Stimulated activated CD4-positive, alpha-beta T cell treated with anti-CD3 and anti-CD28 coated beads, TNF-alpha, amount 100 ng/mL, for 1 hour (primary cell): ENCODE results near the gene PRKCA.
"Not testable (repeated sequence)": the region's sequence is repeated elsewhere in the genome, so short reads cannot be mapped to it uniquely, and the experiment has no call there.

Source experiments
- DNase-seq, 3 donors: peaks; one replicate each; pipeline ENCODE4 v3.0.0-alpha.2; 2020; ENCODE audit warnings: low read depth in 3 of 3, low spot score in 1 of 3

Gene PRKCA

GRCh38 chr17:66480802-66481201, 178.4 kb downstream of the PRKCA start:
- DNase-seq, result no peak

- DNase-seq, result no peak
These were observed 178.9 kb downstream of the PRKCA start for GRCh38 chr17:66481271-66481670.

- no peak for DNase-seq
These were observed 181.5 kb downstream of the PRKCA start for GRCh38 chr17:66483906-66484305.

DNA sequence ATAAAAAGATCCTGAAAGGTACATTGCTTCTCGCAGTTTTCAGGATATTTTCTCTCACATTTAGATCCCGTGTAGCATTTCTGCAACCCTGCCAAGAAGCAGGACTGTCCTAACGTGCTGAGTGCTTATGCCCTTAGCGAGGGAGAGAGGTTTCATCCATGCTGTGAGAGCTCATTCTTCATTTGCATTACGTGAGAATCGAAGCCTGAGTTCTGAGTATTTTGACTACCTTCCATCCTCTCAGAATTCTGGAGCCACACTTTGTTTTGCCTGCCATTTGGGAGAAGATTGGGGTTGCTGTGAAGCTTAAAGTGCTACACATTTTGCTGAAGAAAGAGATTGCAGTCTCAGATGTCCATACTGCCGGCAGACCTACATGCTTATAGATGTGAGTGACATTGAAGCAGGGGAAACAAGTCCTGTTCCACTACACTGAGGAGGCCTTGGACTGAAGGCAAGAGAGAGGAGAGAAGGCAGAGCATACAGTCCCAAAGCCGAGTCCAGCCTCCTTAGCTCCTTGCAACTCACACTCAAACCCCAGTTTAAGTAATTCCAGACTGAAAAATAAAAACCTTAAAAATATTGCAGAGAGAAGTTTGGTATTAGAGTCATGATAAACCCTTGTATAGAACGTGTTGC, 183.0 kb downstream of the PRKCA start:
- no peak for DNase-seq

DNA sequence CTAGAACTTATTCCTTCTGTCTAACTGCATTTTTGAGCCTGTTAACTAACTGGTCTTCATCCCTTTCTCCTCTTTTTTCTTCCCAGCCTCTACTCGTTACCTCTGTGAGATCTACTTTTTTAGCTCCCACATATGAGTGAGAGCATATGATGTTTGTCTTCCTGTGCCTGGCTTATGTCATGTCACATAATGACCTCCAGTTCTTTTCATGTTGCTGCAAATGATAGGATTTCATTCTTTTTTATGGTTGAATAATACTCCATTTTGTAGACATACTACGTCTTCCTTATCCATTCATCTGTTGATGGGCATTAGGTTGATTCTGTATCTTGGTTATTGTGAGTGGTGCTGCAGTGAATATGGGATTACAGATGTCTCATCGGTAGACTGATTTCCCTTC, 184.7 kb downstream of the PRKCA start:
- no peak for DNase-seq

GRCh38 chr17:66487981-66488468, 185.6 kb downstream of the PRKCA start:
- no peak for DNase-seq

DNA sequence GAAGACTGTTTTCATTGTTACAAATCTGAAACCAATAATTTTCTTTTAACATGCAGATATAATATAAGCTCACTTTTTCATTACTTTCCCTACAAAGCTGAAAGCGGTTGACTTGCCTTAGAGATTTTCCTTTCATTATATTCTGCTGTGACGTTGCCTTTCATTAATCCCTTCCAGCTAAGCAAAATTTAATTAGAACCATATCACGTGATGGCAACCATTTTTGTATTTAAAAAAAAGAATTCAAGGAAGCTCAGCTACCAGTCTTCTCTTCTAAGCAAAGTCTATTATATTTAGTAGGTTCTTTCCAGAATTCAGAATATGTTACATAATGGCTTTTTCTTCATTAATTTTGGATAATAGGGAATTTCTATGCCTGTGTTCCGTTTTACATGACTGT, 186.5 kb downstream of the PRKCA start:
- DNase-seq, result no peak

DNA sequence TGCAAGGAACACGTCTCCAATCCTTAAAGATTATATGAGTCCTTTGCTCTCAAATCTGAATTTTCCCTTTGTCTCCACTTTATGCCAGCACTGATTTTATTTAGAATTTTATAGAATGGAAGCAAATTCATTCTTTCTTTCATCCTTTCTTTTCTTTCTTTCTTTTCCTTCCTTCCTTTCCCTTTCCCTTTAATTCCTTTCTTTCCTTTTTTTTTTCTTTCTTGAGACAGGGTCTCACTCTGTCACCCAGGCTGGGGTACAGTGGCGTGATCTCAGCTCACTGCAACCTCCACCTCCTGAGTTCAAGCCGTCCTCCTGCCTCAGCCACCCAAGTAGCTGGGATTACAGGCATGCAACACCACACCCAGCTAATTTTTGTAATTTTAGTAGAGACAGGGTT, 187.2 kb downstream of the PRKCA start:
- DNase-seq, result not testable (repeated sequence)

GRCh38 chr17:66491213-66491612, 188.8 kb downstream of the PRKCA start:
- no peak for DNase-seq

DNA sequence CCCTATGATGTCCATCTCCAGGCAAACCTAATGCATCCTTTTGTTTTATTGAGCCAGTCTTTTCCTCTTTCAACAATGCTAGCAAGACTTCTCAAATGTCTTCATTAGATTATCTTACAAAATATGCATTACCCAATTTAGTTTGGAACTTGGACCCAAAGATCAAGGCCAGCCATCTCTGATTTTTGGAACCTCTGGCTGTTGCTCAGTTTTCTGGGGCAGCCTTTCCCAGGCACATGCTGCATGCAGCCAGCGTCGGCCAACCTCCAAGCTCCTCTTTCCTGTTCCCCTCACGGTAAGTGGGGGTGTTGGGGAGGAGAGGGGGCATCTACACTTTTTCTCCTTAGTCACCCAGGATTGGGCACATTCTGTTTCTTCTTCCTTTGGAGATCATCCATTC, 189.3 kb downstream of the PRKCA start:
- no peak for DNase-seq

- no peak for DNase-seq
These were observed 189.7 kb downstream of the PRKCA start for GRCh38 chr17:66492080-66492479.

DNA sequence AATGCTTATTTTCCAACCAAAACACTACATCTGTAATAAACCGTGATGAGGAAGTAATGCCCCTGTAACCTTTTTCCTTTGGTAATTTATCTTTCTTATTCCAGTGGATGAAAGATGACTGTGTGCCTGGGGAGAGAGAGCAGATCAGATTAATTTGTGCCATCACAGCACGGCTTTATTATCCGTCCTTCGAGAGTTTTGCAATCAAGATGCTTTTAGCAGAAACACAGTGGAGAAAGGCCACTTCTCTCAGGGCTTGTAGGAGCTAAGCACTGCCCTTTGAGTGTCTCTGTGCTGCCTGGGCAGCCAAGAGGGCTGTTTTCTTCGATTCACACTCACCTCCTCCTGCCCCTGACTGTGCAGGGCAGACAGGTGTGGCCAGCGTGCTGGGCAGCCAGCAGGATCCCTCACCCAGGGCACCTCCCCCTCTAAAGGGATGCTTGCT, 190.2 kb downstream of the PRKCA start:
- no peak for DNase-seq

GRCh38 chr17:66493283-66494019, 191.0 kb downstream of the PRKCA start:
- DNase-seq, result no peak

- DNase-seq, result no peak
These were observed 191.8 kb downstream of the PRKCA start for GRCh38 chr17:66494023-66494803.

DNA sequence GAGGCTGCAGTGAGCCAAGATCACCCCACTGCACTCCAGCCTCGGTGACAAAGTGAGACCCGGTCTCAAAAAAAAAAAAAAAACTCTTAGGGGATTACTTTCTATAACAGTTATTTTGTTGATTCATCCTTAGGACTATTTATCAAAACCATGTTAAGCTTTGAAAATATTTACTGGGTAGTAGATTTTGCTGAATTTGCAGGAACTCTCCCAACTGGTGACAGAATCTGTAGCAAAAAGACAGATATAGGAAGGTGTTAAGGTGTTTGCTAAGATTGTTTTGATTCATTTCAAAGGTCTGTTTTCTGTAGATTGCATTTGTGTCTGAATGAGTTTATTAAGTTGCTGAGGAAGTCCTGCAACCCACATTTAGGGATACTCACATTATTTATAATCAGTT, 192.6 kb downstream of the PRKCA start:
- DNase-seq, result no peak

DNA sequence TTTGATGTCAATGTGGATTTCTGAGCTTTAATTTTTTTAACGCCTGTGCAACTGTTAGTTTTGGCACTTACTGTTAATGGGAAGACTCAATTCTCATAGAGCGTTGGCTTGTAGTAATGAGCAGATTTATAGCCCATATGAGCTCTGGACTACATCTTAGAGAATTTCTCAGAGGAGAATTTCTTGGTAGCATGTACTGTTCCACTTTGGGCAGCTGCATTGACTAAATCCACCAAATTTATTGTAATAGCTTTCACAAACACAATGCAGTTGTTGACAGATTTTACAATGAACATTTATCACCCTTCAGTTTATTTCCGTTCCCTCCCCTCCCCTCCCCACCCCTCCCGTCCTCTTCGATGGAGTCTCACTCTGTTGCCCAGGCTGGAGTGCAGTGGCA, 193.9 kb downstream of the PRKCA start:
- no peak for DNase-seq

DNA sequence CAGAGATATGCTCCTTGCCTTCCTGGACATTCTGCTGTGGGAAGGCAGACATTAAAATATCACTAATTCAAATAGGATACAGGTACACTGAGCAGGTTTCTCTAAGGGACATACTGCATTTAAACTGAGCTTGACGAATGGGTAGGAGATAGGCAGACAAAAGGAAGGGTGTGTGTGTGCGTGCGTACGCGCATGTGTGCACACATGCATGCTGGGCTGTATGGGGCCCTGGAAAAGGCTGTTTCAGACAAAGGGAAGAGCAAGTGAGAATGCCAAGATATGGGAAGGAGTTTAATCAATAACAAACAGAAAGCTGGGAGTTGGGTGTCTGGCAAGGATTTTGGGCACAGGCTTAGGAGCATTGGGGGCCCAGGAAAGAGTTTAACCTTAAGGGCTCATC, 196.2 kb downstream of the PRKCA start:
- no peak for DNase-seq

GRCh38 chr17:66506641-66507040, 204.2 kb downstream of the PRKCA start:
- no peak for DNase-seq

- no peak for DNase-seq
These were observed 204.9 kb downstream of the PRKCA start for GRCh38 chr17:66507103-66507923.

GRCh38 chr17:66507982-66508760, 205.8 kb downstream of the PRKCA start:
- DNase-seq, result no peak
